Activated T-helper 1 cell treated with anti-CD3 and anti-CD28 coated beads, Interleukin-12 subunit alpha, Interleukin-12 subunit beta, Interleukin-2, Interleukin-4 antibody, amounts not matched to agents 30 ng/mL and 10 ng/mL and 1 ng/mL, durations not matched to agents 14 hours and 24 hours and 36 hours (primary cell): ENCODE data around the gene PAH. TPM values are rescaled to one million over a fixed set of nuclear protein-coding genes. Genes with fewer than 3 reads are reported as not detected.

Experiments used
- DNase-seq: peaks from one replicate; pipeline ENCODE4 v3.0.0; 2021; ENCODE audit warnings: low spot score
- H3K27ac Mint-ChIP-seq: one replicate; pipeline ENCODE4 v1.8.0; 2021; ENCODE audit warnings: mild to moderate bottlenecking, mixed read lengths
- H3K27me3 Mint-ChIP-seq: one replicate; pipeline ENCODE4 v1.8.0; 2022; ENCODE audit warnings: mild to moderate bottlenecking, moderate library complexity, mixed read lengths; ENCODE audit not compliant: insufficient read depth
- H3K36me3 Mint-ChIP-seq: one replicate; pipeline ENCODE4 v1.8.0; 2021; ENCODE audit warnings: low read depth, mixed read lengths
- H3K4me1 Mint-ChIP-seq: one replicate; pipeline ENCODE4 v1.8.0; 2021; ENCODE audit warnings: low read depth, mixed read lengths
- H3K4me3 Mint-ChIP-seq: one replicate; pipeline ENCODE4 v1.8.0; 2021; ENCODE audit warnings: mild to moderate bottlenecking, moderate library complexity, mixed read lengths
- H3K9me3 Mint-ChIP-seq: one replicate; pipeline ENCODE4 v1.8.0; 2021; ENCODE audit warnings: mixed read lengths
- intact Hi-C: fragments of 100-400 bp; cut with micrococcal nuclease; formaldehyde crosslinking; loops from one replicate; pipeline ENCODE4 v1.15.1; 2024
- total RNA-seq: library from RNA; stranded (reverse); gene quantifications from 2 replicates; pipeline ENCODE4 v1.2.3, GENCODE V29; 2022

PAH gene
- total RNA-seq, 1 donor from 2014 or later, result not detected

- no peaks in the 10 kb centered on the region for H3K9me3 Mint-ChIP-seq
- H3K4me1 Mint-ChIP-seq, result no peaks in the 10 kb centered on the region
- H3K27me3 Mint-ChIP-seq, result no peaks in the 10 kb centered on the region
- intact Hi-C loops, result no loop called here
- no peak overlapping the region for H3K27ac Mint-ChIP-seq
- H3K4me3 Mint-ChIP-seq, result no peak overlapping the region
- no peaks in the 10 kb centered on the region for H3K36me3 Mint-ChIP-seq
- DNase-seq, result no peak
Measured at GRCh38 chr12:102905229-102905628, 11.8 kb downstream of the PAH start.

GRCh38 chr12:102903337-102904007 is 13.6 kb downstream of the PAH start:
- intact Hi-C loops, result no loop called here
- H3K36me3 Mint-ChIP-seq, result no peaks in the 10 kb centered on the region
- H3K27ac Mint-ChIP-seq, result no peak overlapping the region
- no peak overlapping the region for H3K4me3 Mint-ChIP-seq
- H3K27me3 Mint-ChIP-seq, result no peaks in the 10 kb centered on the region
- no peaks in the 10 kb centered on the region for H3K4me1 Mint-ChIP-seq
- DNase-seq, result no peak
- H3K9me3 Mint-ChIP-seq, result no peaks in the 10 kb centered on the region

GRCh38 chr12:102902093-102902492 is 15.0 kb downstream of the PAH start:
- Mint-ChIP-seq H3K27ac (no peak overlapping the region), H3K27me3 (no peaks in the 10 kb centered on the region), H3K4me3 (no peak overlapping the region), H3K4me1 (no peaks in the 10 kb centered on the region), H3K9me3 (no peaks in the 10 kb centered on the region), H3K36me3 (no peaks in the 10 kb centered on the region)
- intact Hi-C loops, result no loop called here
- DNase-seq, result no peak

- no peaks in the 10 kb centered on the region for H3K9me3 Mint-ChIP-seq
- no peak for DNase-seq
- H3K27me3 Mint-ChIP-seq, result no peaks in the 10 kb centered on the region
- intact Hi-C loops, result no loop called here
- H3K4me1 Mint-ChIP-seq, result no peaks in the 10 kb centered on the region
- no peak overlapping the region for H3K27ac Mint-ChIP-seq
- H3K4me3 Mint-ChIP-seq, result no peak overlapping the region
- no peaks in the 10 kb centered on the region for H3K36me3 Mint-ChIP-seq
Measured at GRCh38 chr12:102900389-102900788, 16.7 kb downstream of the PAH start.

GRCh38 chr12:102896067-102896466 is 21.0 kb downstream of the PAH start:
- H3K27ac Mint-ChIP-seq, result no peak overlapping the region
- no peak for DNase-seq
- peaks cover 2% of the 10 kb centered on the region for H3K27me3 Mint-ChIP-seq
- H3K4me1 Mint-ChIP-seq, result no peaks in the 10 kb centered on the region
- no peak overlapping the region for H3K4me3 Mint-ChIP-seq
- no peaks in the 10 kb centered on the region for H3K9me3 Mint-ChIP-seq
- intact Hi-C loops, result no loop called here
- H3K36me3 Mint-ChIP-seq, result no peaks in the 10 kb centered on the region

- peaks cover 4% of the 10 kb centered on the region for H3K27me3 Mint-ChIP-seq
- no peaks in the 10 kb centered on the region for H3K36me3 Mint-ChIP-seq
- H3K4me1 Mint-ChIP-seq, result no peaks in the 10 kb centered on the region
- H3K9me3 Mint-ChIP-seq, result no peaks in the 10 kb centered on the region
- intact Hi-C loops, result no loop called here
- H3K27ac Mint-ChIP-seq, result no peak overlapping the region
- no peak for DNase-seq
- no peak overlapping the region for H3K4me3 Mint-ChIP-seq
Measured at GRCh38 chr12:102891756-102892155, 25.3 kb downstream of the PAH start.

GRCh38 chr12:102888511-102888910 is 28.5 kb downstream of the PAH start:
- Mint-ChIP-seq H3K4me3 (no peak overlapping the region), H3K9me3 (no peaks in the 10 kb centered on the region), H3K4me1 (no peaks in the 10 kb centered on the region), H3K36me3 (no peaks in the 10 kb centered on the region), H3K27me3 (peaks cover 4% of the 10 kb centered on the region), H3K27ac (no peak overlapping the region)
- no peak for DNase-seq
- intact Hi-C loops, result no loop called here

GRCh38 chr12:102885043-102885932 is 31.8 kb downstream of the PAH start:
- Mint-ChIP-seq H3K36me3 (no peaks in the 10 kb centered on the region), H3K9me3 (no peaks in the 10 kb centered on the region), H3K27me3 (peaks cover 4% of the 10 kb centered on the region), H3K4me1 (no peaks in the 10 kb centered on the region), H3K4me3 (no peak overlapping the region), H3K27ac (no peak overlapping the region)
- intact Hi-C loops, result no loop called here
- no peak for DNase-seq

- Mint-ChIP-seq H3K9me3 (no peaks in the 10 kb centered on the region), H3K4me3 (no peak overlapping the region), H3K36me3 (no peaks in the 10 kb centered on the region), H3K27ac (no peak overlapping the region), H3K4me1 (peaks cover 5% of the 10 kb centered on the region), H3K27me3 (peaks cover 4% of the 10 kb centered on the region)
- DNase-seq, result no peak
- intact Hi-C loops, result no loop called here
Measured at GRCh38 chr12:102883204-102883799, 33.7 kb downstream of the PAH start.

- Mint-ChIP-seq H3K27me3 (peaks cover 4% of the 10 kb centered on the region), H3K9me3 (no peaks in the 10 kb centered on the region)
- intact Hi-C loops, result no loop called here
Measured at GRCh38 chr12:102880783-102881182, 36.3 kb downstream of the PAH start.

GRCh38 chr12:102879144-102879763 is 37.8 kb downstream of the PAH start:
- Mint-ChIP-seq H3K9me3 (no peaks in the 10 kb centered on the region), H3K27ac (no peak overlapping the region), H3K4me1 (peaks cover 5% of the 10 kb centered on the region), H3K4me3 (no peak overlapping the region), H3K27me3 (peaks cover 4% of the 10 kb centered on the region), H3K36me3 (no peaks in the 10 kb centered on the region)
- no peak for DNase-seq
- intact Hi-C loops, result loop anchor here (1.0 to 2.0 kb wide), 3 partner anchors 578 to 962 kb away; no protein-coding TSS in a partner anchor

More at GRCh38 chr12:102880783-102881182, 36.3 kb downstream of the PAH start:
- no peak for DNase-seq
- H3K4me1 Mint-ChIP-seq, result peaks cover 5% of the 10 kb centered on the region
- no peak overlapping the region for H3K4me3 Mint-ChIP-seq
- H3K36me3 Mint-ChIP-seq, result no peaks in the 10 kb centered on the region
- H3K27ac Mint-ChIP-seq, result no peak overlapping the region

- no peak for DNase-seq
- Mint-ChIP-seq H3K4me1 (peaks cover 5% of the 10 kb centered on the region), H3K27ac (no peak overlapping the region), H3K27me3 (peaks cover 2% of the 10 kb centered on the region), H3K9me3 (no peaks in the 10 kb centered on the region), H3K4me3 (no peak overlapping the region), H3K36me3 (no peaks in the 10 kb centered on the region)
- intact Hi-C loops, result no loop called here
Measured at GRCh38 chr12:102876883-102877282, 40.2 kb downstream of the PAH start.

GRCh38 chr12:102874819-102875218 is 42.2 kb downstream of the PAH start:
- intact Hi-C loops, result no loop called here
- H3K9me3 Mint-ChIP-seq, result no peaks in the 10 kb centered on the region
- DNase-seq, result no peak
- H3K27ac Mint-ChIP-seq, result no peak overlapping the region
- no peaks in the 10 kb centered on the region for H3K27me3 Mint-ChIP-seq
- H3K4me3 Mint-ChIP-seq, result no peak overlapping the region
- H3K36me3 Mint-ChIP-seq, result no peaks in the 10 kb centered on the region
- peaks cover 5% of the 10 kb centered on the region for H3K4me1 Mint-ChIP-seq
